RKO (cell line): ENCODE data around the gene ZNF205.

Experiments
- DNase-seq: peaks from one replicate; pipeline ENCODE4 v3.0.0-alpha.2; 2016; ENCODE audit warnings: low spot score

The ZNF205 gene

DNA sequence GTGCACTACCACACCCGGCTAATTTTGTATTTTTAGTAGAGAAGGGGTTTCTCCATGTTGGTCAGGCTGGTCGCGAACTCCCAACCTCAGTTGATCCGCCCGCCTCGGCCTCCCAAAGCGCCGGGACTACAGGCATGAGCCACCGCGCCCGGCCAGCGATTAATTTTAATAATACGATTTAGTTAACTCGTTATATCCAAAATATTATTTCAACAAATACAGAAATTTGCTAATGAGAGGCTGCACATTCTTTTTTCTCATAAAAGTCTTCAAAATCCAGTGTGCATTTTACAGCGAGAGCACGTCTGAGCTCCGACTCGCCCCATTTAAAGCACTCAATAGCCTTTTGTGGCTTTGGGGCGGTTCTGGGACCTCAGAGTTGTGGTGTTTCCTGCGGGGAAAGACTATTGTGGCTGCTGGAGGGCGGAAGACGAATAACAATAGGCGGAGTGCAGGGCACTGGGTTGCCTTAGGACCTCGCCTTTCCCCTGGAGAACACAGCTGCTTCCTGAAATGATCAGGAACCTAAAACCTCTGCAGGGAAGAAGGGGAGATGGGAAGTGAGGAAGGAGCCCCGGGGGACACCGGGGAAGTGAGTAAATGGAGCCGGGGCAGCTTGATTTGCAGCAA, 10.4 kb upstream of the ZNF205 start:
- no peak for DNase-seq

- peak; percentile 93 for DNase-seq
Measured at GRCh38 chr16:3106205-3106928, 6.0 kb upstream of the ZNF205 start.

DNA sequence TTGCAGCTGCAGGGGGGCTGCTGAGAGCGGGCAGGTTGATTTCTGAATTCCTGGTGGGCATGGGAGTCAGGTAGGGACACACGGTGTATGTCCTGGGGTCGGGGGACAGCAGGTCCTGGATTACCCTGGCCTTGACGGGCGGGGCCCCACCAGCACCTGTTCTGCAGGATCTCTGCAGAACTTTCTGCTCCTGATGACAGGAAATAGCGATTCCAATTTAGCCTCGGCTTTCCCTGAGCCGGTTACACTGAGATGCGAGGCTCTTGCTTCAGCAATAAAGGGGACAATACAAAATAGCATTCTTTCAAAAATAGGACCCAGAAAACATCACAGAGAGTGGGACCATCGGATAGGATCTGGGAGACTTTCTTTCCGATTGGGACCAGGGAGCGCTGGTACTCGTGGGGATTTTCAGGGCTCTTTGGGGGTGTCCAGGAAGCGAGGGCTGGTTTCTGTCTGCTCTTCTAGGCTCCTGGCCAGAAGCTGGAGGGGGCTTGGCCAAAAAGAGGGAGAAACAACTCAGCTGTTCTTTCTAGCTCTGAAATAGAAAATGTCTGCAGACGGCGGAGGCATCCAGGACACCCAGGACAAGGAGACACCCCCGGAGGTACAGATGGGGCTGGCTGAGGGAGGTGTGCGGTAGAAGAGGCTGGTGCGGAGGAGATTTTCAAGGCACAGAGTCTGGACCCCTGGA, 642 bp downstream of the ZNF205 start:
- DNase-seq: no peak

DNA sequence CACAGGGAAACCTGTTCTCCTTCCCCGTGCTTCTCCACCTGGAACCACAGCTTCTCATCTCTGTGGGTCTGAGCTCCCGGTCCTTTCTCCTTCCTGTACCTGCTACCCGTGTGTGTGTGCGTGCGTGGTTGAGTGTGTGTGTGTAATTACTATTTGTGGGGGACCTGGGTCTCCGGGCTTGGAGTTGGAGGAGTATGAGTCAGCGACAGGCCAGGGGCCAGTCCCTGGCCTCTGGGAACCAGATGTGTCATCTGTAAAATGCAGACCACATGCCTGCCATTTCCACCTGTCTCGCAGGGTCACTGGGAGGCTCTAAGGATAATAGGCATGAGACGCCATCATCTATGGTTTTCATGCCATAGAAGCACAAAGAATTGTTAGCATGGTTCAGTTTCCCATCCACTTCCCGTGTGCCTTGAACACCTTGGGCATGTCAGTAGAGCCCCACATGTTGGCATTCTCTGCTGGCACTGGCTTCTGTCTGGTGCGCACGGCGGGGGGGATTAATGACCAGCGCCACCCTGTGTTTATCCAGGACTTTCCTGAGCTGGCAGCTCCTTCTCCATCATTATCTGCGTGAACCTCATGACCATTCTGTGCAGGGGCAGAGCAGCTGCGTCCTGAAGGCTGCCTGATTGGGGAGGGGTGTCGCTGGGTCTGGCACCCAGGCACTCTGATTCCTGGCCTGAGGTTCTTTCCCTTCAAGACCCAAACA, 1.5 kb downstream of the ZNF205 start:
- DNase-seq: peak; percentile 67

DNA sequence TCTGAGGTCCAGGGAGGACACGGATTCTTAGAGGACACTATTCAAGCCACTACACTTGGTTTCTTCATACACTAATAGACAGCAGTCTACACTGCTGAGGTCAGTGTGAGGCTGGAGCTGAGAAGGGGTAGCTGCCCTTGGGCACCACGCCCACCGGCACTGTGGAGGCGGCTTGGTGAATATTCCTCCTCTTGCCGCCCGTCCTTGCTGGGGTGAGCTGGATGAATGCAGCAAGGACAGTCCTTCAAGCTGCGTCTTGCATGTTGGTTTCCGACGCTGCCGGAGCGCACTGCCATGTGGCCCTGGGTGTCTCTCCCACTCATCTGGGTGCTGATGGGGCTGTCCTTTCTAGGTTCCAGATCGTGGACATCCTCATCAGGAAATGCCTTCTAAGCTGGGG, 2.6 kb downstream of the ZNF205 start:
- DNase-seq: no peak

DNA sequence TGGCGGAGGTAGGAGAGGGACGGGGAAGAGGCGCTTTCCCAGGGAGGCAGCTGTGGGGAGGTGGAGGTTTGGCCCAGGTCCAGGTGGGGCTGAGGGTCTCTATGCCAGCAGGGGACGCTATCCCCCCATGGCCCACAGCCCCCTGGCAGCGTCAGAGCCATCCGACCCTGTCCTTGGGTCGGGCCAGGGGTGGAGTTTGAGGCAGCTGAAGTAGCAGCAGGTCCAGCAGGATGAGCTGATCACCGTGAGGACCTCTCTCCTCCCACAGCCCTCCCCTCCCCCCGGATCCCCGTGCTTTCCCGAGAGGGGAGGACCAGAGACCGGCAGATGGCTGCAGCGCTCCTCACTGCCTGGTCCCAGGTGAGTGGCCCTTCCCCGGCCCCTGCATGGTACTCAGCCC, 3.2 kb downstream of the ZNF205 start:
- no peak for DNase-seq

DNA sequence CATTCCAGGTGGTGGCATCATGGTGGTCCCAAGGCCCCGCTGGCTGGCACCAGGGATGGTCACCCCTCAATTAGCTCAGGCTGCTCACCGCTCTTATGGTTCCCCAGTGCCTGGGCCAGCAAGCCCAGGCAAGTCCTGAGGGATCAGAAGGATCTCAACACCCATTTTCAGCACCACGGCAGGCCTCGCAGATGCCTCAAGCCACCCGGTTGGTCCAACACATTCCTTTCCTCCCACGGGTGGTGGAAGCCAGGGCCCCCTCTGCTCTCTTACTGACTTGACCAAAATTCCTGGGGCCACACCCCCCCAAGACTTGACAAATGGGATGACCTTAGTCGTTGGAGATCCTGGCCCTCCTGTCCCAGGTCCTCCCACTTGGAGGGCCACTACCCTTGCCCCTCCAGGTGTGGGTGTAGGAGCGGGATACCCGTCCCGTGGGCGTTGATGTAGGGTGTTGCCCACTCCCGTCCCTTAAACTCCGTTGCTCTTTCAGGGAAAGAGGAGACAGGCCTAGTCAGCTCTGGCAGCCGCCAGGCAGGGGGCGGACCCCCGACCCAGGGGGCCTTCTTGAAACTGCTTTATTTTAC, 5.9 kb downstream of the ZNF205 start:
- DNase-seq: no peak

DNA sequence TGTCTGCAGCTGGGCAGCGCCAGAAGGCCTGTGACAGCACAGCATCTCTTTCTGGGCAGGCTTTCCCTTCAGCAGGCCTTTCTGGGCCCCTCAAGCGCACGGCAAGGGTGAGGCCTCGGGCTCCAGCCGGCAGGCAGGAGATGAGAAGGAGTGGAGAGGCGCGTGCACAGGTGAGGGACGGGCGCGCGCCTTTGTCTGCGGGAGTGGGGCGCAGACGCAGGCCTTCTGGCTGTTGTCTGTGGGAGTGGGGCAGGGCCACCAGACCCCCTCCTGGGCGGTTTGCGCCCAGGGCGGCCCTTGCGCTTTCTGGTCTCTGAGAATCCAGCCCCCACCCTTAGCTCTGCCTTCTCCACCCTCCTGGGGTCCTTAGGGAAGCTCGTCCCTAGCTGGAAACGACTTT, 6.5 kb downstream of the ZNF205 start:
- no peak for DNase-seq

DNA sequence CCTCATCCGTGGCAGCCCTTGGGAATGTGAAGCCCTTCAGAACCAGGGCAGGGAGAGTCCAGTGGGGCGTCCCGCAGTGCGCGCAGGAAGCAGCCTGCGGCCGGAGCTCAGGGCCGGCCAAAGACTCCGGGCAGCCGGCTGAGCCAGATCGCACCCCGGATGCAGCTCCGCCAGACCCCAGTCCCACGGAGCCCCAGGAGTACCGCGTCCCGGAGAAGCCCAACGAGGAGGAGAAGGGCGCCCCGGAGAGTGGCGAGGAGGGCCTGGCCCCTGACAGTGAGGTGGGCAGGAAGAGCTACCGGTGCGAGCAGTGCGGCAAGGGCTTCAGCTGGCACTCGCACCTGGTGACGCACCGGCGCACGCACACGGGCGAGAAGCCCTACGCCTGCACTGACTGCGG, 6.9 kb downstream of the ZNF205 start:
- DNase-seq: no peak

GRCh38 chr16:3119701-3120408, 7.5 kb downstream of the ZNF205 start:
- no peak for DNase-seq

DNA sequence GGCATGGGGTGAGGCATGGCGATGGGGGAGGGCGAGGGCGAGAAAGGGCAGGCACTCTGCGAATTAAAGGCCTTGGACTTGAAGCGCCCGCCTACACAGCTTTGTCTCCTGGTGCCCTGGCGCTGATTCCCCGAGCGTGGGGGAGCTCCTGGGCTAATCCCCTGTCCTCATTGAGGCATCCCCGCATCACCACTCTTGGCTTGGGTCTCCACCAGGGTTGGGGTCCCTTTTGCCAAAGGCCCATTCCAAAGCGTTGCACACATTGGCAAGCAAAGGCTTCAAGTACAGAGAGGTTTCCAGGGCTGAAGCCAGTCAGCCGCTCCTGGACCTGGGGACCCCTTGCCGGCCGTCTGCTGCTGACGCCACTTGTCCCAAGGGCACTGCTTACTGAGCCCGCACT, 8.0 kb downstream of the ZNF205 start:
- DNase-seq: no peak

DNA sequence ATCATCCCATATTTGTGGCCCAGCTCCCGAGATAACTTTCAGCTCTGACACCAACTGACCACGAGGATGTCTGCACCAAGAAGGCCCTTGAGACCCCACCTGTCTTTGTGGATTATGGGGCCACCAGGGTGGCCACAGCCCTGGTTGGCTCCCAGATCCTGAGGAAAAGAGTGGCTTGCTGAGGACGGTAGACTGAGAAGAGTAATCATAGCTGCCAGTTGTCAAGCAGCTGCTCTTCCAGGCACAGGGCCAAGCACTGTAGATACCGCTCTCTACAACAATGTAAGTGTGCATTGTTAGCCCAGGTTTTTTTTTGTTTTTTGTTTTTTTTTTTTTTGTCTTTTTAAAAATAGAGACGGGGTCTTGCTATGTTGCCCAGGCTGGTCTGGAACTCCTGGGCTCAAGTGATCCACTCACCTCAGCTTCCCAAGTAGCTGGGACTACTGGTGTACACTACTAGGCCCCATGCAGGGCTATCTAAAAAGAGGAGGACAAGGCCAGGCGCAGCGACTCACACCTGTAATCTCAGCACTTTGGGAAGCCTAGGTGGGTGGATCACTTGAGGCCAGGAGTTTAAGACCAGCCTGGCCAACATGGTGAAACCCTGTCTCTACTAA, 9.6 kb downstream of the ZNF205 start:
- no peak for DNase-seq

DNA sequence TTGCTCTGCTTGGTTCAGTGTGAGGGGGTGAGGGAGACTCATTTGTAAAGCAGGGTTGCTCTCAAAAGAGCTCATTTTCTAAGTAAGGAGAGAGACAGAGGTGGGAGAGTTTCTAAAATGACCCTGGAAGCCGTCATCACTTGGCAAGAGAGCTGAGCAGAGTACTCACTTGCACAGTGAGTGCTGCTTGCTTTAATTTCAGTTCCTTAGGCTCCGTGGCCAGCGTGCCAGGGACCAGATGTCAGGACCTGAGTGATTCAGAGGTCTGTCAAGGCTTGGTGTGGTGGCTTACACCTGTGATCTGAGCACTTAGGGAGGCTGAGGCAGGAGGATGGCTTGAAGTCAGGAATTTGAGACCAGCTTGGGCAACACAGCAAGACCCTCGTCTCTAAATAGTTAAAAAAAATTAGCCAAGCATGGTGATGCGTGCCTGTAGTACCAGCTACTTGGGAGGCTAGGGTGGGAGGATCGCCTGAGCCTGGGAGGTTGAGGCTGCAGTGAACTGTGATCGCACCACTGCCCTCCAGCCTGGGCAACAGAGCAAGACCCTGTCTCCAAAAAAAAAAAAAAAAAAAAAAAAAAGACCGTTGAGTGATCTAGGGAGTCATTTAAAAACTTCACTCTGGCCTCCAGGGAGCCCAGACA, 10.7 kb downstream of the ZNF205 start:
- DNase-seq: no peak

DNA sequence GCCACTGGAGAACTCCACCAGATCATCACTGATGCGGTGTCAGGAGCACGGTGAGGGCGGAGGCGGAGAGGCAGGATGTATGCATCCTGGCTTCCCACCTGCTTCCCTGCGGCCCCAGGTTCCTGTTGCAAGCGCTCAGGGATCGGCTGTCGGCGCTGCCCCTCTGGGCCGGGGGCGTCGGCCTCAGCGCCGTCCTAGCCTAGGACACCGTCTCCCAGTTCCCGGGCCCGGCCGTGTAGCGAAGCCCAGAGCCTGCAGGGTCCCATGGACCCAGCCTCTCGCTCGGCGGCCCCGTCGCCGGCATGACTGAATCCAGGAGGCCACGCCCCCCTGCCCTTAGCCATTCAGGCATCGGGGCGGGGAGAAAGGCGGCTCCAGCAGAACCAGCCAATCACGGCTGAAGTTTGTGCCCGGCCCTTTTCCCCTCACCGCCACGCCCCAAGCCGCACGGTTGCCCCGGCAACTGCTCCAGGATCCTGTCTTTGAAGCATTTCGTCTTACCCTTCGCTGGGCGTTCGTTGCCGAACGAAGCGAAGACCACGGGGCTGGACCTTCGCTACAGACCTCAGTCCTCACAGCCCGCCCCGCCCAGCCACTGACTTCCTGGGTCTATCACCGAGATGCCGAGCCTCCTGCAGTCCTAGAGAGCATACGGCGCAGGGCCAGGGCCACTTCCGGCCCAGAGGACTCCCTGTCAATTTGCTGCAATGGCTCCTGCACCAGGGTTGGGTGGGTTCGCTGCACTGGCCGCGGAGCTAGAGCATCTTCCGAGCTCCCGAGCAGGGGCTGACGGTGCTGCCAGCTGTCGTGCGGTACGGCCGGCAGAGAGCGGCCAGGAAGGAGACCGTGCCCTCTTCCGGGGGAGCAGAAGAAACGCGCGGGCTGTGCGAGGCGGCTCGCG, 11.8 kb downstream of the ZNF205 start:
- DNase-seq: peak; percentile 96

DNA sequence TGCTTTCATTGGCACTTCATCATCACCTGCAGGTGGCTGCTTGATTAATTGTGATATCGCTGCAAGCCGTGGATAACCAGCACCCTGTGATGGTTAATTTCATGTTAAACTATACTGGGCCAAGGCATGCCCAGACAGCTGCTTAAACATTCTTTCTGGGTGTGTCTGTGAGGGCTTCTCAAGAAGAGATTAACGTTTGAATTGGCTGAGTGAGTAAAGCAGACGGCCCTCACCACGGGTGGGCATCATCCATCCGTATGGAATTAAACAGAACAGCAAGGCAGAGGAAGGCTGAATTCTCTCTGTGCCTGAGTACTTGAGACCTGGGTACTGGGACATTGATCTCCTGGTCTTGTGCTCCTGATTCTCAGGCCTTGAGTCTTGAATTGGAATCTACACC, 15.4 kb downstream of the ZNF205 start:
- DNase-seq: no peak

DNA sequence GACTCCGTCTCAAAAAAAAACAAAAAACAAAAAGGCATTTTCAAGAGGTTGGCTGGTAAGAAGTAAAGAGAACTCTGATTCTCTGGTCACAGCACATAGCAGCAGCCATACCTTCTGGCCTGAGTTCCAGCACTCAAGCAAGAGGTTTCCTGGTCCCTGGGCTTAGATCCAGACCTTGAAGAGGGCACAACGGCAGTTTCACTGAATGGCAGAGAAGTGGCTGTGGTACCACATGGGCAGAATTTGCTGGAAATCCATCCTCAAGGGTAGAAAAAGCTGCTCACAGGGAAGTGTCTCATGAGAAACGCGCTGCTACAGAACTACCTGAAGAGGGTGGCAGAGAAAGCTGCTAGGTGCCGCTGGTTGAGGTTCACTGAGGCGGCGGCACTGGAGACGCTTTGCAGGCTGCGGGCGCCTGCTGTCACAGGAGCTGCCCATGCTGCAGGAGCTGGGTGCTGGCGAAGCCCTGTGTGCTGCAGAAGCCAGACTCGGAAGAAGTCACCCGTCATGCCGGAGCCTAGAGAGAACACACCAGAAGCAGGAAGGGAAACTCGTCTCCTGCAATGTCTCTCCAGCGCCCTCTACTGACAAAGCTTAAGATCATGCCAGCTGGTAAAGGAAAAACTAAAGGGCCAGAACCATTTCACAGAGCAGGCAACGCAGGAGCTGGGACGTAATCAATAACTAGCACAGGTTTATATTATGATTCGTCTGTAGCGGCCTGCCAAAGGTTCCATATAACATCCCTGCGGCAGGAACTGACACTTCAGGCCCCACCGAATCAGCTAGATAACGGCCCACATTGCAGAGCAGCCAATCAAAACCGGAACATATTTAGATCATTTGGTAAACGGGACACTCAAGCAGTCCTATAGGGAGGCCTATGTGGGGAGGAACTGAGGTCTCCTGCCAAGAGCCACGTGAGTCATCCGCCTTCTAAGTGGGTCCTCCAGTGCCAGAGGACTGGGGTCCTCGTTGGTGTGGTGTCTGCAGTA, 17.0 kb downstream of the ZNF205 start:
- peak; percentile 92 for DNase-seq

GRCh38 chr16:3131755-3132377, 19.5 kb downstream of the ZNF205 start:
- peak; percentile 70 for DNase-seq

DNA sequence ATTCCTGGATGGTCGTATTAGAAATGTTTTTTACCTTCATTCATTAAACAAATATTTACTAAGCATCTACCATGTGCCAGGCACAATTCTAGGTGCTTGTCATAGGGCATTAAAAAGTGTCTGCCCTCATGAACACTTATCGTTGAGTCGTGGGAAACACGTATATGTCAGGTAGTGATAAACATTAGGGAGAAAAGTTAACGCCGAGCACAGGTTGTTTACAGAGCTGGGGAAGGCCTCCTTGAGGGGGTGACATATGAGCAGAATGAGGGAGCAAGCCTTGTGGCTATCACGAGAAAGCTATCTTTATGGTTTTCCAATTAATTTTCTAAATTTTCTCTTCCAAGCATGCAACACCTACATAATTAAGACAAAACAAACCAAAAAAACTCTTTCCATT, 21.5 kb downstream of the ZNF205 start:
- no peak for DNase-seq
